LoVo (cell line): ENCODE results near the gene MAGI2.
A peak's percentile ranks its signal among the peaks of the same experiment; 100 is the strongest.

Experiments used
- DNase-seq: peaks from one replicate; pipeline ENCODE4 v3.0.0-alpha.2; 2016; ENCODE audit warnings: low spot score

The MAGI2 gene

DNA sequence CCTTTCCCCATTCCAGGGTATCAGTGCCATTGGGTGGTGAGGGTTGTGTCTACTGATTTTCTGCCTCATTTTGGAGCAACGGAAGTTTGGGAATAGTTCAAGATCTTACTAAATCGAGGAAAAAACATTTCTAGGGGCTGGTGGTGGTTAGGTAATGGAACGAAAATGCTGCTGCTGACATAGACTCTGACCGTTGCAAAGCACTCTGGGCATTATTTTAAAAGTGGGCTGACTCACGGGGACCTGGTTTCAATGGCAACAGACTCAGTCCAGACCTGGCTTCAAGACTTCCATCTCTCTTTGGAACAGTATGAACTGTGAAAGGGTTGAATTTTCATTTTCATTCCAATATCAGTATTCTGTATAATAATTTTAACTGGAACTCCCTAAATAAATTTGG is 1370.9 kb downstream of the MAGI2 start:
- no peak for DNase-seq

DNA sequence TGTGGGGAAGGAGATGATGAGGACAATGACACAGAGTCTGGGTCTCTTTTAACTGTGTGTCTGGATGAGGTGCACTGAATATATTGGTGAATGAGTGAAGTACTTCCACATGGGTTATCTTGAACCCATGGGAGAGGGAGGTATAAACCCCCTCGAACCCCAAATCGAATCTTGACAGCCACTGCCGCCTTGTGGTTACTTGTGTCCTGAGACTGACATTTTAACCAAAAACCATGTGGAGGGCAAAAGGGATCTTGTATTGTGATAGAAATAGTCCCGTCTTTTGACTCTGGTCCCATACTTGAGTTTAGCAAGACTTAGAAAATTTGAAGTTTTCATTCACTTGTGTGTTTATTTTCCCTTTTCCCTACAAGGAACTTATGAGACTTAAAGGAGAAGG is 1371.6 kb downstream of the MAGI2 start:
- DNase-seq = no peak

DNA sequence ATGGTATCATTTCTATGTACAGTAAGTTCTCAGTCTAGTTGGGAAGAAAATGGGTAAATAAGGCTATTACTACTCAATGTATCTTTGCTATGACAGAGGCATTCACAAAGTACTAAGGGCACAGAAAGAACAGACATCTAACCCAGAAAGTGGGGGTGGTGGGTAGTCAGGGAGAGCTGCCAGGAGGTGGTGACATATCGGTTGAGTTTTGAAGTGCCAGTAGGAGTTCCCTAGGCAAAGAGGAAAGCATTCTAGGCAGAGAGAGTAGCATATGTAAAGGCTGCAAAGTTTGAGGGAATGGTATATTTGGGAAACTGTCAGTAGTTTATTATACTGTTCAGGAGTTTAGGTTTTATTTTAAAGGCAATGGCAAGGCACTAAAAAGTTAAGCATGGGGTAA is 1372.1 kb downstream of the MAGI2 start:
- DNase-seq = no peak

DNA sequence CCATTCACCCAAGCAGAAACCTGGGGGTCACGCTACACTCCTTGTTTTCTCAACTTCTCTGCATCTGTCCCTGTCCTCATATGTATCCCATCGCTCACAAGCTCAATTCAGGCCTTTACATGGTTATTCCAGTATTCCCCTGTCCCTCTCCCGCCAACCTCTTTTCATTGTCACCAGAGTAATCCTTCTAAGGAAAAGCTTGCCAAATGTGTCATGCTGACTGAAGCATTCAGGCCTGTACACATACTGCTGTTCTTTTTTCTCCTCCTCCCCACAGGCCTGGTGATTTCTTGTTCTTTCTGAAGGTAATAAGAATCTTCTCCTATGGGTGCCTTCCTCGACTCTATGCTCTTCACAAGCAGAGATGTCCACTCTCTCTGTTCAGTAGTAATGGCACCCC is 1372.7 kb downstream of the MAGI2 start:
- no peak for DNase-seq

DNA sequence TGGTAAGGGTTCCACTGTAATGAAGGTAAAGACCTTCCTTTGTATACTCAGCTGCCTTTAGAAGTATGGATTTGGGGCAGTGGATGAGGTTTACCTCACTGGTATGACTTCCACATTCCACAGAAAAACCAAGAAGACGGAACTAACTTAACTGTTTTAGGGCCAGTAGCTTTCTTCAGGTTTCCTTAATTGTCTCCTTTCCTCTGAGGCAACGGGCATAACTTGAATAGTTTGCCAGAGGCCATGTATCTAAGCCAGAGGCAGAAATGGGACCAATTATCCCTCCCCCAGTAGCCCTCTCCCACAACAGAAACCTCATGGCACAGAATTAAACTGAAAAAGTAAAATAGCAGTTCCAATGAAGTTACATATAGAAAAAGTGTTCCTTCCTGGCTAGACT is 1373.2 kb downstream of the MAGI2 start:
- no peak for DNase-seq

DNA sequence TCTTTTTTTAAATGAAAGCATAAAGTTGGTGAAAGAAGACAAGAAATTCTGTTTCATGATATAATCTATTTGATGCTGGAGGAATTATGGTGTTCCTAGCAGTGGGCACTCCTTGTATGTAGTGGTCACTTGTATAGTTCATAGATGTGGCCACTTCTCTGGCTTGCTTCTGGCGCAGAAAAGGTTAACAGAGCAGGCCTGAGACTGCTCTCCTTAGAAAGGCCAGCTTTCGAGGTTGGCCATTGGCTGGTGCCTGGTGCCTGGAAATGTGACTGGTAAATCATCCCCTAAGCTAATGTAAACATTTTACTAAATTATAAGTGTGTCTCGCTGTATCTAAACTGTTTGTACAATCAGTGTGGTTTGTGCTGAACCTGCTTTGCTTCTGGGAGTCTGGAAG is 1378.8 kb downstream of the MAGI2 start:
- DNase-seq = no peak

DNA sequence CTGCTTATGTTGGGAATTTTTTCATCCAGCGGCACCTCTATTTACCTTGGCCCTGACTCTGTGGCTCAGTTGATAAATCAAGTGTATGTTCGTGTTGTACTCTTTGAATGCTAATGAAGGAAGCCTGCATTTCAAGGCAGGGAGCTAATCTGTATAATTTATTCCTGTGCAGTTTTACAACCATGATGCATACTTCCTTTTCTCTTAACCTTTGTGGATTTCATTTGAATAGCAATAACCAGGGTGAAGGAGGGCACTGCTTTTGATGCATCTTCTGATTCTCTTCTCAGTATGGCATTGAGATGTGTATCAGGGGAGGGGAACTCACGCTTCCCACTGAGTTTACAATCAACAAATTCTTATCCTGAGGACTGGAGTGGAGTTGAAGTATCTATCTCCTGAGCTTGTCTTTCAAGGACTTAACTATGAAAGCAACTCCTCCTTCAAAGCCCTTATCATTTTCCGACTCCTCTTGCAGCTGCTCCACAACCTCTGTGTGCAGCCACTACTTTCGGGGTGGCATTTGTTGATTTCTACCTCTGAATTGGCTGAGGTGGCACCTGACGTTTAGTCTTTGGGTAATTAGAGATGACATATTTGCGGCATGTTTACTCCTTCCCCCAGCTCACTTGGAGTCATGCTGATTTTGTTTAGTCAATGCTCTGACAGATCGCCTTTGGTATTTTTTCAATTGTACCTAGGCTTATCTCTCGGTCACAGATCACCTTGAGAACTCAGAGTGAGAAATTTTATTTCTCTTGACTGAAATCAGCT is 1379.7 kb downstream of the MAGI2 start:
- no peak for DNase-seq

DNA sequence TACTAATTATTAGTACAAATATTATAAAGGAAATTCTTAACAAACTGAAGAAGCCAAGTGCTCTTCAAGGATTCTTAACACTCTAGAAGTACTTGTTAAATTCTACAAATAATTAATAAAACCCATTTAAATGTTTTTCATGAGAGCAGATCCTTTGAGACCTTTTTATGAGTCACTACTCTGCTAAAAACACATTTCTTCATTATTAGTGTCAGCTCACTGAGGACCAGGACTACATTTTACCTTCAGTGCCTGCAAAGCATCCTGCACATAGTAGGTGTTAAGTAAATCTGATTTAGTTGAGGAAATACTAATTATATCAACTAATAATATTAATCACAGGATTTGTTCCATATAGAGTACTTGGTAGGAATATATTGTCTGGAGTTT is 1381.3 kb downstream of the MAGI2 start:
- no peak for DNase-seq

DNA sequence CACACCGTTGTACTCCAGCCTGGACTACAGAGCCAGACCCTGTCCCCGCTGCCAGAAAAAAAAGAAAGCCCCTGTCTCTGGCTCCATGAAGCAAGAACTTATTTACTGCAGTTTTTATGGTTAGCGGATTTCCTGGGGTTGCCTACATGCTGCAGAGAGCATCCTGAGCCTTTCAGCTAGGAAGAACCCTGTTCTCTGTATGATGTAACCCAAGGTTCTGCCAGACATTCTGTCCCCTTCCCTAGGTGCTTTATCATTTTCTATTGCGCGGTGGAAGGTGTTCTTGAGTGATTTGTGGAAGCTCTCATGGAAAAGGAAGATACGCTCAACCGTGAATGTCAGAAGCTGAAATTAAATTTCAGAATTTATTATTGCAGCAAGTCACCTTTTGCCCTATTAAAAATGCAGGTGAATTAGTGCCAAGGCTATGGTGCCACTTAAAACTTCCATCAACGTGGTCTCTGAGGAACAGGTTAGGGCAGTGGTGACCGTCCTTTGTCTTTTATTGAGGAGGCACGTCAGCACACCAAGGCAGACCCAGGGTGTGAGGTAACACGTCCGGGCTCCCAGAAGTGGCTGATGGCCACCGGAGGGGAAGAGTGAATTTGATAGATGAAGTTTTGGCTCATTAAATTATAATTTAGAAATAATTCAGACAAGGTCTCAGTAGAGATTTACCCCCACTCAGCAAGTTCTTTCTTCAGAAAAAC is 1381.8 kb downstream of the MAGI2 start:
- no peak for DNase-seq

DNA sequence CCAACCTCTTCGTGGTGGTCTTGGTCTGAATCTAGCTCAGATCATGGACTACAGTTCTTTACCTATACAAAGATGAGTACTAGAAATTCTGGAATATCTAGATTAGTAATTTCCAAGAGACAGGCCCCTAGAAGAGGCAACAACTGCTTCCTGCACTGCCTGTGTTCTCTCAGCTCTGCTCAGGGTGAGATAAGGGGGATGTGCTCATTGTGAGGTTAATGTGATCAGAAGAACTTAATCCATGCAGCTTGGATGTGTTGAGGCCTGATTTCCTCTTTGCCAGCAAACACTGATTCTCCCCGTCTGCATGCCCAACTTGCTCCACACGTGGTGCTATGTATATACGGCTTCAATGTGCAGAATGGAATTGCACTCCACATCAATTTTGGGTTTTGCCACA is 1386.9 kb downstream of the MAGI2 start:
- DNase-seq = no peak

DNA sequence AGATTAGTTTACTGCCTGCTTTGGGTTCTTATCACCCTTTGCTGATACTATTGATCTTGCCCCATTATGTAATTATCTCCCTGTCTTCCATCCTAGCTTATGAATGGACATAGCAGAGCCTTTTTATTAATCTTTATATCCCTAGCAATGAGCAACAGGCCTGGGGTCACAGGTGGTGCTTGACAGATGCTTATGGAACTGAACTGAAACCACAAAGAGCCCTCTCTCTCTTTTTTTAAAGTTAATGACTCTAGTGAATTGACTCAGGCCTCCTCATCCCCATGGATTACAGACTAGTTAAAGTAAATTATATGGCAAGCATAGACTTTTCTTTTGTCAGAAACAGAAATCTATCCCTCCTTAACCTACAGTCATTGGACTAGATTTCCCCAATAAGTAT is 1389.7 kb downstream of the MAGI2 start:
- DNase-seq = no peak

DNA sequence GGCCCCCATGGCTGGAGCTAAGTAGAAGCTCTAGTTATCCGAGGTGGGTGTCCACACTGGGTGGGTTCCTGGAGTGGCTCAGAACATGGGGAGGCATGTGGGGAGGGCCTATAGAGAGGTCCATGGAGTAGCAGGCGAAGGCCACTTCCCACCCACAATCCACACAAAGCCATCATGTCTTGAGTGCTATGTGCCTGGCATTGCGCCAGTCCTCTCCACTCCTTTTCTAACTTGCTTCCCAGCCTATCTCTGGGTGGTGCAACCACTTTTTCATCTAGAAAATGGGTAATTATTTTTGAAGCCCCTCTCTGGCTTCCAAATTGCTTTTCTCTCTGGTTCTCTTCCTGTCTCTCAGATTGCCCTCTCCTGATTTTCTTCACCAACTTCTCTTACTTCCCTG is 1391.3 kb downstream of the MAGI2 start:
- DNase-seq = no peak

DNA sequence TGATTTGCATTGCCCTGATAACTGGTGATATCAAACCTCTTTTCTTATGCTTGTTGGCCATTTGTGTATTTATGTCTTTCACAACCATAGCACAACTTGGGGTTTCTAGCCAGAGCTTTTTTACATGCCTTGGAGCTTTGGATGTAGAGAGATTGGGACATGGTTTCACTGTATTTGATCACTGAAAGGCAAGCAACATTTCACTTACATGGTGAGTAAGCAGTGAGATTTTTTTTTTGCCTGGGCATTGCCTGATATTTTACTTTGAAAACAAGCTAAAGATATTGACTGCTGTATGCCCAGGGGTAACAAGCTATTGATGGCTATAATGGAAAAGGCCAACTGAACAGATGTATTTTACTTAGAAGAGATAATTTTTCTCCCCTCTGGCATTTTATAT is 1395.9 kb downstream of the MAGI2 start:
- DNase-seq = no peak

DNA sequence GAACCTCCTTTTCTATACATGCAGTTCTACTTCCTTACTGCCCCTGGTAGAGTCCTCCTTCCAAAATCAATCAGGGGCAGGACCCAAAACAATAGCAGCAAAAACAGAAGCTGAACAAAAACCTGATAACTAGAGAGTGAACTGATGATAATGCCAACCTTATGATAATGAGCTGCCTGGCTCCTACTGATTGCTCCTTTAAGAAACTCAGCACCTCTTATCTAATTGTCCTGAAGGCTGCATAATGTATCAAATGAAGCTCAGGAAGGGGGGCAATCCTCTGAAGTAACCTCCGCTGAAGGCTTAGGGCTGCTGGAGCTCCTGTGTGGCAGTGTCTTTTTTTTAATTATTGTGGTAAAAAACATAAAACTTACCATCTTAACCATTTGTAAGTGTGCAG is 1397.9 kb downstream of the MAGI2 start:
- no peak for DNase-seq

DNA sequence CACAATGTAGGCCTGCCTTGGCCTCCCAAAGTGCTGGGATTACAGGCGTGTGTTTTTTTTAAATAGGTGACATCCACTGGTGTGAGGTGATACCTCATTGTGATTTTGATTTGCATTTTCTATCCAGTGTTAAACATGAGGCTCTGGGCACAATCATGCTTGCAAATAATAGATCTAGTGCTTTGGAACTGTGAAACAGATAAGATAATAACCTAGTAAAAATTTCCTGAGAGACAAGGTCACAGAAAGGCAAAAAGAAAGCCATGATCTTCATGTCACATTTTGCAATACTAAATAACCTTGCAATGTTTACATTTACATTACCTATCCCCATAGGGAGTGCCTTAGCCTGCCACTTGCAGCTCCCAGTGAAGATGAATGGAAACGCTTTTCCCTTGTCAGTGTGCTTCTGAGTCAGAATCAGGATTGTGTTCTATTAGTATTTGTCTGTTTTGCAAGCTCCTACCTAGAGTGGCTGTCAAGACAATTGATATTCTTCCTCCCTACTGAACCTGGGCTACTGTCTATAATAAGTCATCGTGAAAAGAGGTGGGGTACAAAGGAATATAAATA is 1398.4 kb downstream of the MAGI2 start:
- no peak for DNase-seq

DNA sequence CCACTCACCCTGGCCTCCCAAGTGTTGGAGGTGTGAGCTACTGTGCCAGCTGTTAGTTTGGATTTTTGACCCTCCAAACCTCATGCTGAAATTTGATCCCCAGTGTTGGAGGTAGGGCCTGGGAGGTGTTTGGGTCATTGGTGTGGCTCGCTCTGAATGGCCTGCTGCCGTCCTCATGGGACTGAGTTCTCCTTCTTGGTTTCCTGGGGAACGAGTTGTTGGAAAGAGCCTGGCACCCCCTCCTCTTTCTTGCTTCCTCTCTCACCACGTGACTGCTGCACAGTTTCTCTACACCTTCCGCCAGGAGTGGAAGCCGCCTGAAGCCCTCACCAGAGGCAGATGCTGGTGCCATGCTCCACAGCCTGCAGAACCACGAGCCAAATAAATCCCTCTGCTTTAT is 1401.4 kb downstream of the MAGI2 start:
- no peak for DNase-seq

DNA sequence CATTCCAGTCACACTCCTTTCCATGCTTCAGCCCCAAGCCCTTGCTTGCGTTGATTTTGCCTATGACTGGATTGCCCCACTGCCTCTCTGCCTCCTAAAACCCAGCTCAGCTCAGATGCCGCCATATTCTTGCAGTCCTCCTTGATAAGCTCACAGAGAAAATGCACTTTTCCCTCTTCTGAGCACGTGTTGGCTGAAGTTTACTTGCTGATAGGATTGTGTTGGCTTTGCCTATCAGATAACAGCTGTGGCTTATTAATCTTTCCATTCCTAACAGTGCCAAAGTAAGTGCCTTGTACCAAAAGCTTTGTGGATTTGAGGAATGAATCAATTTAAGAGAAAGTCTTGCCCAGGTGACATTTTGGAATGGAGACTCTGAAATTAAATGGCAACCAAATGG is 1405.7 kb downstream of the MAGI2 start:
- DNase-seq = no peak

DNA sequence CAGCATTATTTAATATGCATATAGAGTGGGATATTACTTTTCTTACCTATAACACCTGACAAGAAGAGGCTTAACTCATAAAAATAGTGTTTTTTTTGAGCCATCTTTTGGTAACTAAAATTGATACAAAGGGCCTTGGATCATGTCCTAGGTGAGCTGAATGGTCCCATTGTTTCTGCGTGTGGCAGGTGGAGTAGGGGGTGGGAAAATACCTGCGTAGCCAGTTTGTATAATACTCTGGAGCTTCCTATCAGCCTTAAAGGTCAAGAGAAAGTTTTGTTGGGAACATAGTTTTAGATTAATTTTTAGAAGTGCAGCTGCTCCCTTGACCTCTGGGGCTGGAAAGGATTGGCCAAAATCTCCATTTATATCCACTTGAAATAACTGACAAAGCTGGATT is 1410.3 kb downstream of the MAGI2 start:
- DNase-seq = no peak

DNA sequence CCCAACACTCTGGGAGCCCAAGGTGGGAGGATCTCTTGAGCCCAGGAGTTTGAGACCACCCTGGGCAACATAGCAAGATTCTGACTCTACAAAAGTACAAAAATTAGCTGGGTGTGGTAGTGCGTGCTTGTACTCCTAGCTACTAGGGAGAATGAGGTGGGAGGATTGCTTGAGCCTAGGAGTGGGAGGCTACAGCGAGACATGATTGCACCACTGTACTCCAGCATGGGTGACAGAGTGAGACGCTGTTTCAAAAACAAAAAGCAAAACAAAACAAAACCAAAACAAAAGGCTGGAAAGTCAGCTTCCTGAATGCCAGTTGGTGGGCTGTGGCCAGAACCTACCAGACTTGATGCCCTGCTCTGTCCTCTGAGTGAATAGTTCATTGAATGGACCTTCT is 1412.0 kb downstream of the MAGI2 start:
- no peak for DNase-seq

DNA sequence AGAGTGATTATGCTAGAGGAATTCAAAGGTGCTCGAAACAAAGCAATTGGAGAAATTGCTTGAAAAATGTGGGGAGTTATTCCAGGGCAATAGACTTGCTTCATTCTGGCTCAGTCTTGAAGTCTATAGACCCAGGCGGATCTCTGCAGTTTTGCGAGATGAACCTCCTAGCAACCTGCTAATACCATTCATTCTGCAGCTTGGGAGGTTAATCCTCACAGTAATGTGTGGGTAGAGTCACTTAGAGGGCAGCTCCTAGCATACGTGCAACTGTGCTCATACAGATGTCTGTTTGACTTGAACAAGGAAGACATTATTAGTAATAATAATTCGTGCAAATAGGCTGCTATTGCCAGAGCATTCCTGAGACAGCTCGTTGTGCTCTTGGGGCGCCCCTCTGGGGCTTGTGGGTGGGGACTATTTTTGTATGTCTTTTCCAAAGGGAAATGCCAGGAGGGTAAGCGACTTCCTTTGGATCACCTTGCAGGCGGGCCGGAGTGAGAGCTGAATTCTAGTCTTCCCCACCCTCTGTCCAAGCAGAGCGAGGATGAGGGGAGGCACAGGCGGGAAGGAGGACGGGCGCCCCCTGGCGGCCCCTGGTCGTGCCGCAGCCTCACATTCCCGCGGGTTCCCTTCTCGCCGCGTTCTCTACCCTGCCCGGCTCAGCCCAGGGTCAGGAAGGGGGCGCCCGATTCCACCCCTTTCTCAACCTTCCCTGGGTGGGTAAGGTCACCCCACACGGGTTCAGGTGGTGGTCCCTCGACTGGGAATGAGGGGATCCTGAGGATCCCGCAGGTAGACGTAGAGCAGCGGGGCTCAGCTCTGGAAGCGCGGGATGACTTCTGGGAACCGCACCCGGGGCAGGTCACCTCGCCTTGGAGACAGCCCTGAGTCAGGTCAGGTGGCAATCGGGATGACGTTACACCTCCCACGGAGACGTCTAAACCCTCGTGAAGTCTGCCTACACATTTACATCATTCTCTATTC is 1413.4 kb downstream of the MAGI2 start:
- peak; percentile 14 for DNase-seq

DNA sequence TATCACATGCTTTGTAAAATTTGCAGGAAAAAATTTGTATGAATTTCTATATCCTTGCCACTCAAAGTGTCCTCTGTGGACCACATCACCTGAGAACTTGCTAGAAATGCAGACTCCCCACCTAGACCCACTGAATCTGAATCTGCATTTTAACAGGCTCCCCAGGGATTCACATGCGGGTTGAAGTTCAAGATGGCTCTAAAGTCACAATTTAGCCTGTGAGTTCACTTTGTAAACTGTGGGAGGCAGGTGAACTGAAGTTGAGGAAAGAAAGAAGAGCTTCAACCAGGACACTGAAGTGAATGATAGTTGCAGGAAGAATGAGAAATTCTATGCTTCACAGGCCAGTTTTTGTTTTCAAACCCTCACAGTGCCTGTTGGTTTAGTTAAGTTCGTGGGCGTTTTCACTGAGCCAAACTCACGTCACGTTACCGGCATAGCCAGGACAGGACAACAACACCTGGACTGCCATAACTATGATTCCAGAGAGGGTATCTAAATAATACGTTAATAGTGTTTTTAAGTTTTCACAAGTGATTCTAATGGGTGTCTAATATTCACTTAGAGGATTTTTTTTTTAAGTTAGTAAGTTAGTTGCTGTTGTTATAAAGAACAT is 1414.9 kb downstream of the MAGI2 start:
- DNase-seq = no peak

DNA sequence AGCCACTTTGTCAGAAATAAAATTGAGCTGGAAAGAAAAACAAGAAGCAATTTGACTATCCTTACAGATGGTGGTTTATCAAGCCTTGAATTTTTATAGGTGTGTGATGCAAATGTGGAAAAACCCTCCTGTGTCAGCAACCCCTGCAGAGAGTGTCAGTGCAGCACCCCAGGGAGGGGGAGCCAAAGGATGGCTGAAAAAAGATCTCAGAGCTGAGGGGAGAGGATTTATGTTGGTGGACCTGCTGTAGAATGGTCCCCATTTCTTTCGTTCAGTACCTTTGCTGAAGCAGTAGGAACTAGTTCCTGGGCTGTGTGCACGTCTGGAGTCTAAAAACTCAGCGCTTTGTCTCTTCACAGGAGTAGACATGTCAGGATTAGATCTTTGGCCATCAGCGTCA is 1415.9 kb downstream of the MAGI2 start:
- no peak for DNase-seq
